Measurements from ENCODE around the gene LHX4. TPM values are rescaled to one million over a fixed set of nuclear protein-coding genes. Genes with fewer than 3 reads are reported as not detected.

LHX4 gene
- total RNA-seq, 4 donors from 2014 or later, result not detected

- Histone ChIP-seq H3K4me1 (peaks cover 0 to 7% (median 0%) of the 10 kb centered on the region in 3 donors), H3K36me3 (peaks cover 0 to 58% of the 10 kb centered on the region in 2 donors), H3K9me3 (no peaks in the 10 kb centered on the region), H3K4me3 (no peak overlapping the region), H3K27me3 (no peaks in the 10 kb centered on the region), H3K27ac (no peak overlapping the region)
- TF ChIP-seq EP300 (IDR thresholded peaks at IDR 0.05), result no peak
- TF ChIP-seq, protein P1, sequence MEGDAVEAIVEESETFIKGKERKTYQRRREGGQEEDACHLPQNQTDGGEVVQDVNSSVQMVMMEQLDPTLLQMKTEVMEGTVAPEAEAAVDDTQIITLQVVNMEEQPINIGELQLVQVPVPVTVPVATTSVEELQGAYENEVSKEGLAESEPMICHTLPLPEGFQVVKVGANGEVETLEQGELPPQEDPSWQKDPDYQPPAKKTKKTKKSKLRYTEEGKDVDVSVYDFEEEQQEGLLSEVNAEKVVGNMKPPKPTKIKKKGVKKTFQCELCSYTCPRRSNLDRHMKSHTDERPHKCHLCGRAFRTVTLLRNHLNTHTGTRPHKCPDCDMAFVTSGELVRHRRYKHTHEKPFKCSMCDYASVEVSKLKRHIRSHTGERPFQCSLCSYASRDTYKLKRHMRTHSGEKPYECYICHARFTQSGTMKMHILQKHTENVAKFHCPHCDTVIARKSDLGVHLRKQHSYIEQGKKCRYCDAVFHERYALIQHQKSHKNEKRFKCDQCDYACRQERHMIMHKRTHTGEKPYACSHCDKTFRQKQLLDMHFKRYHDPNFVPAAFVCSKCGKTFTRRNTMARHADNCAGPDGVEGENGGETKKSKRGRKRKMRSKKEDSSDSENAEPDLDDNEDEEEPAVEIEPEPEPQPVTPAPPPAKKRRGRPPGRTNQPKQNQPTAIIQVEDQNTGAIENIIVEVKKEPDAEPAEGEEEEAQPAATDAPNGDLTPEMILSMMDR (IDR thresholded peaks at IDR 0.05), result no peak
- no peak for TF ChIP-seq POLR2A (IDR thresholded peaks at IDR 0.05)
- no peak for TF ChIP-seq POLR2AphosphoS5 (IDR thresholded peaks at IDR 0.05)
- 70% methylated on average over 2 of the region's 2 CpGs; no CpG with 5 or more reads in 1 of the 2 donors for WGBS, 2 donors (ENCODE audit: low coverage in 1 of 2)
- ATAC-seq, result no peak
These were observed 48.1 kb downstream of the LHX4 start for GRCh38 chr1:180278194-180278515.

DNA sequence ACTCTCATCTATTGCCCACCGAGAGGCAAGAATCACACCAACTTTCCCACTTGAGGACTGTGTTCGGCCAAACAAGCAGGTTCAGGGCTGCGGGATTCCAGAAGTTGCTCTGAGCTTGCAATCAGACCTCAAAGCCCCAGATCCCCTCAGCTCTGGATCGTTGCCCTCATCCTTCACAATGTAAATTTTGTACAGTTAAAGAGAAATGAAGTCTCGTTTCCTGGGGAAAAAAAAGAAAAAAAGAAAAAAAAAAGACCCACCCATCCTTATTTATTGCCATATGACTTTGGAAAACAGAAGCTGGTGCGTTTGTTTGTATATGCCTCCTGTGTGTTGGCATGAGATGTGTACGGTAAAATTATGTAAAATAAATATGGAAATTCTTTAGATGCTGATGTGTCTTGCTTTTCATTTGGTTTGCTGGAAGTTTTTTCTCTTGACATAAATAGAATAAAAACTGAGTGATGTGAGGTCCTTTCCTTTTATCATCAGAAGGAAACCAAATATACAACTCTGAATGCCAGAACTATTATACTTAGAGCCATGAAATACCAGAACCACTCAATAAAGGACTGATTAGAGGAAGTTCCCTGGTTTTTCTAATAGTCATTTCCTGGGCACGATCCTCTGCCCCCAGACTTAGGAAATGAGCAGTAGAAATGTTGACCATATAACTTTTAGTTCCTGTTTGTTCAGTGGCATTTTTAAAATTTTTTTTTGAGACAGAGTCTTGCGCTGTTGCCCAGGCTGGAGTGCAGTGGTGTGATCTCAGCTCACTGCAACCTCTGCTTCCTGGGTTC, 48.7 kb downstream of the LHX4 start:
- no peaks in the 10 kb centered on the region for H3K9me3 ChIP-seq
- no peaks in the 10 kb centered on the region for H3K27me3 ChIP-seq
- ATAC-seq, result peak; percentile 34
- TF ChIP-seq EP300 (IDR thresholded peaks at IDR 0.05) (no peak), POLR2A (IDR thresholded peaks at IDR 0.05) (no peak), POLR2AphosphoS5 (IDR thresholded peaks at IDR 0.05) (no peak)
- TF ChIP-seq, protein P1 (IDR thresholded peaks at IDR 0.05), result no peak
- H3K4me3 ChIP-seq, result no peak overlapping the region
- H3K36me3 ChIP-seq, result peaks cover 0 to 51% of the 10 kb centered on the region in 2 donors
- 76 to 79% methylated on average over 4 to 5 of the region's 9 CpGs for WGBS, 2 donors (ENCODE audit: low coverage in 1 of 2)
- H3K4me1 ChIP-seq, result peaks cover 0 to 7% (median 0%) of the 10 kb centered on the region in 3 donors
- H3K27ac ChIP-seq, result no peak overlapping the region

DNA sequence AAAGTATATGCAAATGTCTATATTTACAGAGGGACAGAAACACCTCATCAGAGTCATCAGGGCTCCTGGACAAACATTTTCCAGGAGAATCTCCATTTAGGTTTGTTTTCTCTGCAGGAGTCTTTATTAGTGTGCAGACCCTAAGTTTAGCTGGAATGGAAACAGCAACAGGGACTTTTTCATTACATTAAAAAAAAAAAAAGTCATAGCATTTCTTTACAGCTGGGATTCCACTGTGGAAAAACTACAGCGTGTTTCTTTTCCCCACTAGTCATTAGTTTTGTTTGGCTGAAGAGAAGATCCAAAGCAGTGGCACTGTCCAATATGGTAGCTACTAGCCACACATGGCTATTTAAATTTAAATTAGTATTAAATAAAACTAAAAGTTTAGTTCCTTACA, 49.6 kb downstream of the LHX4 start:
- no peak overlapping the region for H3K4me3 ChIP-seq
- WGBS, 2 donors (ENCODE audit: low coverage in 1 of 2), result 100% methylated on average over 1 of the region's 1 CpG
- no peak for TF ChIP-seq EP300 (IDR thresholded peaks at IDR 0.05)
- TF ChIP-seq, protein P1 (IDR thresholded peaks at IDR 0.05), result no peak
- no peak for TF ChIP-seq POLR2A (IDR thresholded peaks at IDR 0.05)
- TF ChIP-seq POLR2AphosphoS5 (IDR thresholded peaks at IDR 0.05), result no peak

DNA sequence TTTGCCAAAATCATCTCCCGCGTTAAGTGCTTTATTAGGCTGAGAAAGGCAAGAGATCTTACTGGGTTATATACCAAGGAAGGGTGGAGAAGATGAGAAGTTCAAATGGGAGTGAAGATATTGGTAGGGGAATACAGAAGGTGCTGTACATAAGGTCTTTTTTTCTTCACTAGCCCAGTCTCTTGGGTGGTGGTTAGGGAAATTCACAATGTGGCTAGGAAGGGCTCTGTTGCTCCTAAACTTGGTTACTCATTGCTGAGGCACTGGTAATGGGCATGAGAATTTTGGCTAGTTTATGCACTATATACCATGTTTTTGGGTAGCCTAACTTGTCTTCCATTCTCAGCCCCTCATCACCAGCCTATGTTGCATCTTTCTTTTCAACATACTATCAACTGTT, 50.6 kb downstream of the LHX4 start:
- no peaks in the 10 kb centered on the region for H3K27me3 ChIP-seq
- H3K36me3 ChIP-seq, result peaks cover 0 to 43% of the 10 kb centered on the region in 2 donors
- no peaks in the 10 kb centered on the region for H3K9me3 ChIP-seq
- no peak for ATAC-seq
- no peak for TF ChIP-seq POLR2A (IDR thresholded peaks at IDR 0.05)
- no peak for TF ChIP-seq EP300 (IDR thresholded peaks at IDR 0.05)
- TF ChIP-seq, protein P1 (IDR thresholded peaks at IDR 0.05), result no peak
- no peak for TF ChIP-seq POLR2AphosphoS5 (IDR thresholded peaks at IDR 0.05)
- WGBS, 2 donors (ENCODE audit: low coverage in 1 of 2), result 100% methylated on average over 2 of the region's 2 CpGs
- no peak overlapping the region for H3K4me3 ChIP-seq
- H3K27ac ChIP-seq, result no peak overlapping the region
- peaks cover 0 to 7% (median 0%) of the 10 kb centered on the region in 3 donors for H3K4me1 ChIP-seq

More for the DNA sequence above, 49.6 kb downstream of the LHX4 start:
- Histone ChIP-seq H3K27ac (no peak overlapping the region), H3K4me1 (peaks cover 0 to 7% (median 0%) of the 10 kb centered on the region in 3 donors), H3K36me3 (peaks cover 0 to 48% of the 10 kb centered on the region in 2 donors), H3K27me3 (no peaks in the 10 kb centered on the region), H3K9me3 (no peaks in the 10 kb centered on the region)
- ATAC-seq, result no peak

DNA sequence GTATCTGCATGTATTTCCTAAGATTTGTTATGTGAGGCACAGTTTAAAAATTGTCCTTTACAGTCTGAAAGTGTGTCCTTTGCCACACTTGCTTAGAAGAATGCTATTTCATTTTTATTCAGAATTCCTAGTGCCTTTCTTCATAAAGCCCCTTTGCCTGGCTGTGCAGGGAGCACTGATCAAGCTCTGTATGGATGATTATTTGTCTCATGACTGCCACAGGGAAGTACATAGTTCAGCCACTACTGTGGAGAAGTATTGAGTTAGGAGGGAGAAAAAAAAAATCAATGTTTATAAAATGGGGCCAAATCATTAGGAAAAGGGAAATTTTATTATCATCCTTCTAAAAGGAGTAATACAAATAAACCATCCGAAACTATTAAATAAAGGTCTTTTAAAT, 51.4 kb downstream of the LHX4 start:
- Histone ChIP-seq H3K36me3 (peaks cover 0 to 44% of the 10 kb centered on the region in 2 donors), H3K4me3 (no peak overlapping the region), H3K9me3 (no peaks in the 10 kb centered on the region), H3K4me1 (peaks cover 0 to 7% (median 0%) of the 10 kb centered on the region in 3 donors), H3K27me3 (no peaks in the 10 kb centered on the region), H3K27ac (no peak overlapping the region)
- WGBS, 2 donors (ENCODE audit: low coverage in 1 of 2), result 38 to 79% methylated on average over 1 of the region's 1 CpG
- no peak for ATAC-seq
- TF ChIP-seq POLR2AphosphoS5 (IDR thresholded peaks at IDR 0.05) (no peak), POLR2A (IDR thresholded peaks at IDR 0.05) (no peak), EP300 (IDR thresholded peaks at IDR 0.05) (no peak)
- TF ChIP-seq, protein P1 (IDR thresholded peaks at IDR 0.05), result no peak

Data from gastroesophageal sphincter (tissue), 4 donors.